Stimulated activated CD4-positive, alpha-beta T cell treated with anti-CD3 and anti-CD28 coated beads, Interleukin-2, amount 100 ng/mL, for 24 hours (primary cell): ENCODE results near the gene SH2D4B.

ENCODE experiments used
- DNase-seq, 2 donors: peaks; one replicate each; pipeline ENCODE4 v3.0.0-alpha.2; 2020

SH2D4B gene

GRCh38 chr10:80537736-80538480 is at the start of gene SH2D4B:
Gene SH2D4B, plus strand, starts transcription at chr10:80537902. Its CDS starts 430 bp downstream, at chr10:80538332.
- DNase-seq: no peak

- no peak for DNase-seq
Observed at GRCh38 chr10:80488539-80489066, 49.1 kb upstream of the SH2D4B start.

GRCh38 chr10:80489371-80490112 is 48.2 kb upstream of the SH2D4B start:
- DNase-seq: no peak

- no peak for DNase-seq
Observed at GRCh38 chr10:80491251-80492102, 46.2 kb upstream of the SH2D4B start.

- no peak for DNase-seq
Observed at GRCh38 chr10:80492848-80493521, 44.7 kb upstream of the SH2D4B start.

- DNase-seq: no peak
Observed at GRCh38 chr10:80493522-80494051, 44.1 kb upstream of the SH2D4B start.

GRCh38 chr10:80496555-80497172 is 41.0 kb upstream of the SH2D4B start:
- no peak for DNase-seq

GRCh38 chr10:80497187-80498077 is 40.3 kb upstream of the SH2D4B start:
- DNase-seq: no peak

- DNase-seq: no peak
Observed at GRCh38 chr10:80498078-80498832, 39.4 kb upstream of the SH2D4B start.

- peak; percentile 72 to 74 for DNase-seq
Observed at GRCh38 chr10:80498833-80499741, 38.6 kb upstream of the SH2D4B start.

- peak; percentile 54 to 60 for DNase-seq
Observed at GRCh38 chr10:80500572-80501380, 36.9 kb upstream of the SH2D4B start.

- no peak for DNase-seq
Observed at GRCh38 chr10:80501381-80501912, 36.3 kb upstream of the SH2D4B start.

- no peak for DNase-seq
Observed at GRCh38 chr10:80501913-80502521, 35.7 kb upstream of the SH2D4B start.

GRCh38 chr10:80502621-80503583 is 34.8 kb upstream of the SH2D4B start:
- no peak for DNase-seq

- DNase-seq: no peak
Observed at GRCh38 chr10:80503584-80504157, 34.0 kb upstream of the SH2D4B start.
